HepG2 (cell line): ENCODE data around the gene BRCA1. TPM values are rescaled to one million over a fixed set of nuclear protein-coding genes. Genes with fewer than 3 reads are reported as not detected.
A peak's percentile ranks its signal among the peaks of the same experiment; 100 is the strongest.

Experiments used
- BRCA1 ChIP-seq: sonication (generic); formaldehyde crosslinking; IDR thresholded peaks from 2 replicates; pipeline ENCODE4 v1.4.0; 2020; ENCODE audit warnings: missing genetic modification reagents
- CBX5 ChIP-seq: sonication (generic); formaldehyde crosslinking; IDR thresholded peaks from 2 replicates; pipeline ENCODE4 v1.4.0; 2020; ENCODE audit warnings: missing genetic modification reagents, borderline replicate concordance
- DRAP1 ChIP-seq: IDR thresholded peaks from 2 replicates; pipeline ENCODE4 v1.6.1; 2016; ENCODE audit warnings: missing genetic modification reagents, missing compliant biosample characterization
- HMGXB3 ChIP-seq: sonication (generic); formaldehyde crosslinking; IDR thresholded peaks from 2 replicates; pipeline ENCODE4 v1.4.0; 2020; ENCODE audit warnings: missing genetic modification reagents, borderline replicate concordance
- MBNL3 ChIP-seq: fragments of 250-450 bp; sonication (Bioruptor Pico); conservative IDR thresholded peaks from 2 replicates; pipeline ENCODE4 v1.8.0; 2022; ENCODE audit warnings: mild to moderate bottlenecking, inconsistent platforms
- MTERF4 ChIP-seq: sonication (generic); formaldehyde crosslinking; IDR thresholded peaks from 2 replicates; pipeline ENCODE4 v1.8.0; 2023; ENCODE audit warnings: mild to moderate bottlenecking, missing genetic modification reagents
- PATZ1 ChIP-seq: sonication (generic); formaldehyde crosslinking; IDR thresholded peaks from 2 replicates; pipeline ENCODE4 v1.4.0; 2020; ENCODE audit warnings: missing genetic modification reagents
- TGIF2 ChIP-seq: IDR thresholded peaks from 2 replicates; pipeline ENCODE4 v1.6.1; 2016; ENCODE audit warnings: control low read depth, missing compliant biosample characterization
- THAP11 ChIP-seq: IDR thresholded peaks from 2 replicates; pipeline ENCODE4 v1.6.1; 2016; ENCODE audit warnings: missing biosample characterization, missing genetic modification reagents
- ZNF10 ChIP-seq: sonication (generic); formaldehyde crosslinking; IDR thresholded peaks from 2 replicates; pipeline ENCODE4 v1.4.0; 2020; ENCODE audit warnings: mild to moderate bottlenecking, low read depth, missing genetic modification reagents, borderline replicate concordance
- ZNF317 ChIP-seq: sonication (generic); formaldehyde crosslinking; IDR thresholded peaks from 2 replicates; pipeline ENCODE4 v1.5.0; 2020; ENCODE audit warnings: mild to moderate bottlenecking, missing genetic modification reagents
- ZNF580 ChIP-seq: IDR thresholded peaks from 2 replicates; pipeline ENCODE4 v1.6.1; 2016; ENCODE audit warnings: low read depth, borderline replicate concordance
- ZNF746 ChIP-seq: sonication (generic); formaldehyde crosslinking; IDR thresholded peaks from 2 replicates; pipeline ENCODE4 v1.8.0; 2022; ENCODE audit warnings: mild to moderate bottlenecking, missing genetic modification reagents
- polyA plus RNA-seq, 8 experiments: library from polyadenylated mRNA; depleted of rRNA in 3 of 8; stranded (reverse) in 7 of 8; unstranded in 1 of 8; fragments of >200 nt; fragmentation: Illumina TruSeq in 4 of 8; extraction: Trizol in 4 of 8; gene quantifications; 2 replicates each; pipeline versions ENCODE4 v1.2.1 to v1.2.3, GENCODE V29; 2011 to 2016; ENCODE audit warnings: low read depth in 4 of 8, missing spikeins in 1 of 8, mixed read lengths in 1 of 8; ENCODE audit not compliant: insufficient read depth in 1 of 8
- total RNA-seq, 5 experiments: library from RNA; depleted of rRNA; stranded (reverse); fragments of >200 nt; fragmentation: Illumina TruSeq; extraction: Trizol; gene quantifications; 2 replicates each; pipeline ENCODE4 v1.2.3, GENCODE V29; 2016; ENCODE audit warnings: low read depth in 1 of 5
- TF ChIP-seq, protein P1 (sequence below): sonication (generic); formaldehyde crosslinking; IDR thresholded peaks from 2 replicates; pipeline ENCODE4 v1.8.1; 2023; ENCODE audit warnings: mild to moderate bottlenecking, moderate library complexity, missing genetic modification reagents
- TF ChIP-seq, protein P2 (sequence below): sonication (generic); formaldehyde crosslinking; IDR thresholded peaks from 2 replicates; pipeline ENCODE4 v1.5.1; 2020; ENCODE audit warnings: mild to moderate bottlenecking, missing genetic modification reagents

BRCA1 gene
- total and polyA plus RNA-seq, 2 of the 13 experiments (the other 11 are each of a cell fraction or from before 2014, with no cell fraction given) = 13.3 to 37.5 TPM

- TF ChIP-seq PATZ1 (CRISPR knock-in tag) (peak; percentile 97), HMGXB3 (CRISPR knock-in tag) (peak; percentile 92), TGIF2 (peak; percentile 86), ZNF10 (no peak), CBX5 (CRISPR knock-in tag) (no peak; the same call in 1 of the 2 replicates), DRAP1 (CRISPR knock-in tag) (peak; percentile 93), ZNF746 (CRISPR knock-in tag) (0 out of 2 replicates have a peak, but pooled peaks have one; percentile 64), ZNF580 (CRISPR knock-in tag) (no peak), MBNL3 (CRISPR knock-in tag) (no peak), THAP11 (CRISPR knock-in tag) (peak; percentile 72), BRCA1 (CRISPR knock-in tag) (no peak), MTERF4 (CRISPR knock-in tag) (peak; percentile 98), ZNF317 (CRISPR knock-in tag) (no peak; the same call in 1 of the 2 replicates)
- TF ChIP-seq, protein P1, sequence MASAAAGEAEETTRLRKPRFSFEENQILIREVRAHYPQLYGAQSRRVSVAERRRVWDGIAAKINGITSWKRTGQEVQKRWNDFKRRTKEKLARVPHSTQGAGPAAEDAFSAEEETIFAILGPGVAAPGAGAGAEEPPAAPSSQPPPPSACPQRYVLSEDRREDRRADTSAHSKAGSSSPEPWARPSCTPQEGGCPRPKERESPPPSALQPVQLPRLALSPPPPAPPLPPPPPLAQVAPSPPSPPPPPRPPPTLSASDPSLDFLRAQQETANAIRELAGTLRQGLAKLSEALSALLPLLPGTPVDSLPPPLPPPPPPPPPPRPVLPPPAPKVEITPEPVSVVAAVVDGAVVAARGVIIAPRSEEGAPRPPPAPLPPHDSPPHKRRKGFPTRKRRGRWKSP (CRISPR knock-in tag) = 0 out of 2 replicates have a peak, but pooled peaks have one; percentile 46
- TF ChIP-seq, protein P2, sequence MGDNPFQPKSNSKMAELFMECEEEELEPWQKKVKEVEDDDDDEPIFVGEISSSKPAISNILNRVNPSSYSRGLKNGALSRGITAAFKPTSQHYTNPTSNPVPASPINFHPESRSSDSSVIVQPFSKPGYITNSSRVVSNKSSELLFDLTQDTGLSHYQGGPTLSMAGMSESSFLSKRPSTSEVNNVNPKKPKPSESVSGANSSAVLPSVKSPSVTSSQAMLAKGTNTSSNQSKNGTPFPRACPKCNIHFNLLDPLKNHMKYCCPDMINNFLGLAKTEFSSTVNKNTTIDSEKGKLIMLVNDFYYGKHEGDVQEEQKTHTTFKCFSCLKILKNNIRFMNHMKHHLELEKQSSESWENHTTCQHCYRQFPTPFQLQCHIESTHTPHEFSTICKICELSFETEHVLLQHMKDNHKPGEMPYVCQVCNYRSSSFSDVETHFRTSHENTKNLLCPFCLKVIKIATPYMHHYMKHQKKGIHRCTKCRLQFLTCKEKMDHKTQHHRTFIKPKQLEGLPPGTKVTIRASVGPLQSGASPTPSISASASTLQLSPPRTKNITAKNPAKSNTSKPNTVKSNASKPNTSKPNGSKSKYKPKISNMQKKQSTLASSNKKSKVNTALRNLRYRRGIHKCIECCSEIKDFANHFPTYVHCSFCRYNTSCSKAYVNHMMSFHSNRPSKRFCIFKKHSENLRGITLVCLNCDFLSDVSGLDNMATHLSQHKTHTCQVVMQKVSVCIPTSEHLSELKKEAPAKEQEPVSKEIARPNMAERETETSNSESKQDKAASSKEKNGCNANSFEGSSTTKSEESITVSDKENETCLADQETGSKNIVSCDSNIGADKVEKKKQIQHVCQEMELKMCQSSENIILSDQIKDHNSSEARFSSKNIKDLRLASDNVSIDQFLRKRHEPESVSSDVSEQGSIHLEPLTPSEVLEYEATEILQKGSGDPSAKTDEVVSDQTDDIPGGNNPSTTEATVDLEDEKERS (CRISPR knock-in tag) = peak; percentile 35; the same call in 1 of the 2 replicates
These were observed 45.8 kb upstream of the BRCA1 start, which contains the start of gene NBR1 (continued) for GRCh38 chr17:43170766-43171585.
